HepG2 (cell line): ENCODE data around the gene DNMT3B. TPM values are rescaled to one million over a fixed set of nuclear protein-coding genes. Genes with fewer than 3 reads are reported as not detected.

ENCODE experiments used
- ARID4A ChIP-seq: sonication (generic); formaldehyde crosslinking; IDR thresholded peaks from 2 replicates; pipeline ENCODE4 v1.5.0; 2020; ENCODE audit warnings: mild to moderate bottlenecking, missing genetic modification reagents, borderline replicate concordance
- ATM ChIP-seq: fragments of 450-650 bp; IDR thresholded peaks from 2 replicates; pipeline ENCODE4 v1.7.1; 2017; ENCODE audit warnings: mild to moderate bottlenecking, borderline replicate concordance
- BRD4 ChIP-seq: sonication (generic); formaldehyde crosslinking; IDR thresholded peaks from 2 replicates; pipeline ENCODE4 v1.4.0; 2020; ENCODE audit warnings: missing genetic modification reagents
- JUNB ChIP-seq: sonication (generic); formaldehyde crosslinking; IDR thresholded peaks from 2 replicates; pipeline ENCODE4 v1.8.0; 2022; ENCODE audit warnings: missing genetic modification reagents, mild to moderate bottlenecking, borderline replicate concordance
- KDM5B ChIP-seq: sonication (generic); formaldehyde crosslinking; IDR thresholded peaks from 2 replicates; pipeline ENCODE4 v1.4.0; 2020; ENCODE audit warnings: missing genetic modification reagents, mild to moderate bottlenecking, borderline replicate concordance
- MATR3 ChIP-seq: sonication (generic); formaldehyde crosslinking; IDR thresholded peaks from 2 replicates; pipeline ENCODE4 v1.4.0; 2020; ENCODE audit warnings: missing genetic modification reagents
- MAX ChIP-seq: IDR thresholded peaks from 2 replicates; pipeline ENCODE4 v1.6.1; 2012; ENCODE audit warnings: inconsistent platforms
- NBN ChIP-seq: fragments of 450-650 bp; conservative IDR thresholded peaks from 2 replicates; pipeline ENCODE4 v1.6.1; 2017
- NRL ChIP-seq: sonication (generic); formaldehyde crosslinking; IDR thresholded peaks from 2 replicates; pipeline ENCODE4 v1.5.0; 2020; ENCODE audit warnings: missing genetic modification reagents, mild to moderate bottlenecking, moderate library complexity, borderline replicate concordance
- RNF2 ChIP-seq: fragments of 450-650 bp; conservative IDR thresholded peaks from 2 replicates; pipeline ENCODE4 v1.6.1; 2016; ENCODE audit warnings: low read depth
- RORA ChIP-seq: sonication (generic); formaldehyde crosslinking; IDR thresholded peaks from 2 replicates; pipeline ENCODE4 v1.5.0; 2020; ENCODE audit warnings: mild to moderate bottlenecking, missing genetic modification reagents, moderate library complexity
- SNAI1 ChIP-seq: sonication (generic); formaldehyde crosslinking; IDR thresholded peaks from 2 replicates; pipeline ENCODE4 v1.5.0; 2020; ENCODE audit warnings: mild to moderate bottlenecking, missing genetic modification reagents, borderline replicate concordance
- TARDBP ChIP-seq: sonication (generic); formaldehyde crosslinking; IDR thresholded peaks from 2 replicates; pipeline ENCODE4 v1.8.0; 2022; ENCODE audit warnings: mild to moderate bottlenecking, missing genetic modification reagents
- THAP7 ChIP-seq: sonication (generic); formaldehyde crosslinking; IDR thresholded peaks from 2 replicates; pipeline ENCODE4 v1.8.1; 2023; ENCODE audit warnings: mild to moderate bottlenecking, missing genetic modification reagents
- THAP8 ChIP-seq: sonication (generic); formaldehyde crosslinking; IDR thresholded peaks from 2 replicates; pipeline ENCODE4 v1.5.1; 2020; ENCODE audit warnings: missing genetic modification reagents, mild to moderate bottlenecking, borderline replicate concordance
- TOE1 ChIP-seq: sonication (generic); formaldehyde crosslinking; IDR thresholded peaks from 2 replicates; pipeline ENCODE4 v1.4.0; 2020; ENCODE audit warnings: mild to moderate bottlenecking, missing genetic modification reagents
- ZKSCAN5 ChIP-seq: sonication (generic); formaldehyde crosslinking; IDR thresholded peaks from 2 replicates; pipeline ENCODE4 v1.5.1; 2020; ENCODE audit warnings: mild to moderate bottlenecking, missing genetic modification reagents
- polyA plus RNA-seq, 8 experiments: library from polyadenylated mRNA; depleted of rRNA in 3 of 8; stranded (reverse) in 7 of 8; unstranded in 1 of 8; fragments of >200 nt; fragmentation: Illumina TruSeq in 4 of 8; extraction: Trizol in 4 of 8; gene quantifications; 2 replicates each; pipeline versions ENCODE4 v1.2.1 to v1.2.3, GENCODE V29; 2011 to 2016; ENCODE audit warnings: low read depth in 4 of 8, missing spikeins in 1 of 8, mixed read lengths in 1 of 8; ENCODE audit not compliant: insufficient read depth in 1 of 8
- total RNA-seq, 5 experiments: library from RNA; depleted of rRNA; stranded (reverse); fragments of >200 nt; fragmentation: Illumina TruSeq; extraction: Trizol; gene quantifications; 2 replicates each; pipeline ENCODE4 v1.2.3, GENCODE V29; 2016; ENCODE audit warnings: low read depth in 1 of 5

Gene DNMT3B
- total and polyA plus RNA-seq, 2 of the 13 experiments (the other 11 are each of a cell fraction or from before 2014, with no cell fraction given), result 3.8 to 13.9 TPM

GRCh38 chr20:32761831-32762753 lies at the start of gene DNMT3B (continued):
- TF ChIP-seq JUNB (no peak), ARID4A (CRISPR knock-in tag) (peak; percentile 44), RORA (CRISPR knock-in tag) (no peak), NRL (CRISPR knock-in tag) (no peak), TOE1 (CRISPR knock-in tag) (no peak), SNAI1 (CRISPR knock-in tag) (no peak), THAP7 (CRISPR knock-in tag) (no peak), KDM5B (CRISPR knock-in tag) (0 out of 2 replicates have a peak, but pooled peaks have one; percentile 43), ZKSCAN5 (CRISPR knock-in tag) (0 out of 2 replicates have a peak, but pooled peaks have one; percentile 21), THAP8 (CRISPR knock-in tag) (no peak), BRD4 (CRISPR knock-in tag) (no peak), MATR3 (CRISPR knock-in tag) (no peak), ATM (no peak), MAX (peak; percentile 75), TARDBP (CRISPR knock-in tag) (no peak), RNF2 (peak; percentile 73), NBN (no peak)
